Central memory CD8-positive, alpha-beta T cell (primary cell): ENCODE results near the gene SDR42E1.

Experiments
- ATAC-seq: fragments of 150-1000 bp; cut with Tn5 transposase; replicated peaks from 2 replicates; pipeline ENCODE4 v1.10.0; 2022; ENCODE audit warnings: mild to moderate bottlenecking, moderate FRiP score, moderate number of reproducible peaks; ENCODE audit not compliant: poor library complexity, severe bottlenecking; ENCODE audit errors: extremely low read depth
- DNase-seq, 2 donors: peaks; one replicate each; pipeline ENCODE4 v3.0.0; 2021; ENCODE audit warnings: low spot score in 2 of 2
- H3K27ac Mint-ChIP-seq: one replicate; pipeline ENCODE4 v1.8.0; 2022; ENCODE audit warnings: low read depth, mild to moderate bottlenecking, moderate library complexity, mixed read lengths
- H3K27me3 Mint-ChIP-seq: one replicate; pipeline ENCODE4 v1.8.0; 2022; ENCODE audit warnings: mixed read lengths
- H3K36me3 Mint-ChIP-seq: one replicate; pipeline ENCODE4 v1.8.0; 2022; ENCODE audit warnings: mild to moderate bottlenecking, moderate library complexity, mixed read lengths; ENCODE audit not compliant: insufficient read depth
- H3K4me1 Mint-ChIP-seq: one replicate; pipeline ENCODE4 v1.8.0; 2022; ENCODE audit warnings: mixed read lengths
- H3K4me3 Mint-ChIP-seq: one replicate; pipeline ENCODE4 v1.8.0; 2022; ENCODE audit warnings: mild to moderate bottlenecking, moderate library complexity, mixed read lengths
- H3K9me3 Mint-ChIP-seq: one replicate; pipeline ENCODE4 v1.8.0; 2022; ENCODE audit warnings: mixed read lengths

Gene SDR42E1

GRCh38 chr16:82008957-82009592 is 2.2 kb downstream of the SDR42E1 start:
- ATAC-seq (no peak), DNase-seq (no peak)
- Mint-ChIP-seq H3K4me3 (no peak overlapping the region), H3K4me1 (peaks cover 19% of the 10 kb centered on the region), H3K27ac (no peak overlapping the region), H3K9me3 (peaks cover 6% of the 10 kb centered on the region), H3K36me3 (peaks cover 3% of the 10 kb centered on the region), H3K27me3 (peaks cover 23% of the 10 kb centered on the region)

DNA sequence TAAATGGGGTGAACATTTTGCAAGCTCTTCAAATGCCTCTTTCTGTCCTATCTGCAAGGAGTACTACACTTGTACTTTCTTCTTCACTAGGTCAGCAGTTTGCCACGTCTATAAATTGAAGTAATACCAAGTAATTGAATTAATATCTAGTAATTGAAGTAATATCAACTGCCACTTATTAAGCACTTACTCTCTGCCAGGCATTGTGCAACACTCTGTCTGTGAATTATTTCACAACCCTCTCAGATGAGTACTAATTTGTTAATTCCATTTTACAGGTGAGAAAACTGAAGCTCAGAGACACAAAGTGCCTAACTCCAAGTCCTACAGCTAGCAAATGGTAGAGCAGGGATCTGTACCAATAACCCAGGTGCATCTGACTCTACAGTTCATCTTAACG is 4.1 kb downstream of the SDR42E1 start:
- no peak for ATAC-seq
- peaks cover 3% of the 10 kb centered on the region for H3K36me3 Mint-ChIP-seq

GRCh38 chr16:82006036-82006435 is 5.2 kb downstream of the SDR42E1 start:
- no peak for DNase-seq
- ATAC-seq, result no peak
- H3K4me1 Mint-ChIP-seq, result peaks cover 11% of the 10 kb centered on the region
- no peaks in the 10 kb centered on the region for H3K27me3 Mint-ChIP-seq
- no peaks in the 10 kb centered on the region for H3K9me3 Mint-ChIP-seq
- H3K27ac Mint-ChIP-seq, result no peak overlapping the region
- H3K4me3 Mint-ChIP-seq, result no peak overlapping the region
- H3K36me3 Mint-ChIP-seq, result peaks cover 3% of the 10 kb centered on the region

More for the DNA sequence above, 4.1 kb downstream of the SDR42E1 start:
- Mint-ChIP-seq H3K4me1 (peaks cover 19% of the 10 kb centered on the region), H3K4me3 (no peak overlapping the region), H3K27me3 (peaks cover 11% of the 10 kb centered on the region), H3K9me3 (peaks cover 6% of the 10 kb centered on the region), H3K27ac (no peak overlapping the region)
- DNase-seq, result no peak

DNA sequence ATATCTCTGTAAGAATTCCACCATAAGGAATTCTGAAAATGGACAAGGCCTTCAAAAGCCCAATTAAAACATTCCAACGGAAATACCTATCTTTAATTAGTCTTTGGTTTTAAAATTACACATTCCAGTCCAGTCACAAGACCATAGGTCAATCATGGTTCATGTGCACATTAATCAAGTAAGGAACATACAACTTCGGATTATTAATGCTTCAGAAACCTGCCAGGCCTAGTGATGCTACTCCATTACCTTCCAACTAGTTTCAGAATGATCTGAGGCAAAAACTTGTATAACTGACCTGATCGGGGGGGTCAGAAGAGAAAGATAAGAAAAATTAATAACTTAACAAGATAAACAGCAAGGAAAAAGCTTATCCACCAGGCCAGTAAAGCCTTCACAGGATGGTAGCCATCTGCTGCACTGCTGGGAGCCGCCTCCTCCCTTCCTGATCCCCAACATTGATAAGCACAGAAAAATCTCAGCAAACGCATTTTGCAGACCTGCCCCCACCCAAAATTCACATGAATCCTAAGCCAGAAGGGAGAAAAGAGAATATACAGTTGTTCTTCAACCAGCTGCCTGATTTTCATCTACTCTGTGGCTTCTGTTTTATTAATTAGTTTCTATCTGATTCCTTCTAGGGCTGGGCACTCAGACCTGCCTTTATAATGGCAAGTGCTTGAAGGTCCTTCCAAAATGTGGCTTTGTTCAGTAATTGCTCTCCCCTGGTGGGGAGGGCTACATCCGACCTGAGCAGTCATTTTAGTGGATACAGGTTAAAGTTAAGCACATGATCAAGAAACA is 6.0 kb downstream of the SDR42E1 start:
- Mint-ChIP-seq H3K4me3 (no peak overlapping the region), H3K27ac (no peak overlapping the region), H3K9me3 (no peaks in the 10 kb centered on the region), H3K4me1 (peaks cover 3% of the 10 kb centered on the region), H3K27me3 (no peaks in the 10 kb centered on the region), H3K36me3 (peaks cover 2% of the 10 kb centered on the region)
- no peak for ATAC-seq
- DNase-seq, result no peak

DNA sequence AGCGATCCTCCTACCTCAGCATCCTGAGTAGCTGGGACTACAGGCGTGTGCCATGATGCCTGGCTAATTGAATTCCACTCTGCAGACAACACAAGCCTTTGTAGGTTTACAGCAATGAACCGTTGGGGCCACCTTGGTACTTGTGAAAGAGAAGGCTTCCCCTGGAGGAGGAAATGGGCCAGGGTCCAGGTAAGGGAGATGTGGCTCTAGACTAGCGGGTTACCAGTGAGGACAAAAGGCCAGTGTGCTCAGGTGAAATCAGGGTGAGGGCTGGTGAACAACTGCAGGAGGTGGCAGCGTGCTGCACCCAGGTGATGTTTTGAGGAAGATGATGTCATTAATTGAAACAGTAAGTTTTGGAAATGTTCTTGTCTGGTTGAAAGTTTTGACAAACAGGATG is 6.7 kb downstream of the SDR42E1 start:
- Mint-ChIP-seq H3K4me3 (no peak overlapping the region), H3K27me3 (no peaks in the 10 kb centered on the region), H3K4me1 (no peaks in the 10 kb centered on the region), H3K27ac (no peak overlapping the region), H3K9me3 (no peaks in the 10 kb centered on the region), H3K36me3 (peaks cover 7% of the 10 kb centered on the region)
- DNase-seq, result no peak
- no peak for ATAC-seq

DNA sequence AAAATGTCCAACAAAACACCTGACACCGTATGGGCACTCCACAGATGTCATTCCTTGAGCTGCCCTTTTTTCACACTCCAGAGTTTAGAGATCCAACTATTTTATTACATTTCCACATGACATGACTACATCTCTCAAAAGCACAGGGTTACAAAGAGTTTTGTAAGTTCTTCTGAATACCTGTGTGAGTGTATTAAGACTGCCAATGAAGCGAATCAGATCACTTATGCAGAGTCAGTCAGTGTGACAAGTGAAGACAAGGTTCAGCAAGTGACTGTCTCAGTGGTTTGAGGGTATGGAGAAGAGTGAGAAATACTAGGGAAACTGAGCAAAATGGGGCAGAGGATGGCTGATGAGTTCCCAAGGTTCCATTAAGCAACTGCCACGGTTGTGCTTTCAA is 8.4 kb downstream of the SDR42E1 start:
- H3K27ac Mint-ChIP-seq, result no peak overlapping the region
- no peaks in the 10 kb centered on the region for H3K27me3 Mint-ChIP-seq
- ATAC-seq, result no peak
- no peak for DNase-seq
- no peaks in the 10 kb centered on the region for H3K9me3 Mint-ChIP-seq
- H3K4me3 Mint-ChIP-seq, result no peak overlapping the region
- no peaks in the 10 kb centered on the region for H3K4me1 Mint-ChIP-seq
- peaks cover 12% of the 10 kb centered on the region for H3K36me3 Mint-ChIP-seq

GRCh38 chr16:81997738-81998137 is 13.5 kb downstream of the SDR42E1 start:
- ATAC-seq (no peak), DNase-seq (no peak)
- H3K4me3 Mint-ChIP-seq, result no peak overlapping the region
- no peaks in the 10 kb centered on the region for H3K27me3 Mint-ChIP-seq
- H3K27ac Mint-ChIP-seq, result no peak overlapping the region
- H3K36me3 Mint-ChIP-seq, result peaks cover 10% of the 10 kb centered on the region
- H3K4me1 Mint-ChIP-seq, result no peaks in the 10 kb centered on the region
- no peaks in the 10 kb centered on the region for H3K9me3 Mint-ChIP-seq

GRCh38 chr16:81996664-81997509 is 14.4 kb downstream of the SDR42E1 start:
- no peaks in the 10 kb centered on the region for H3K9me3 Mint-ChIP-seq
- H3K27me3 Mint-ChIP-seq, result no peaks in the 10 kb centered on the region
- H3K4me1 Mint-ChIP-seq, result no peaks in the 10 kb centered on the region
- ATAC-seq (no peak), DNase-seq (no peak)
- no peak overlapping the region for H3K4me3 Mint-ChIP-seq
- no peak overlapping the region for H3K27ac Mint-ChIP-seq
- peaks cover 10% of the 10 kb centered on the region for H3K36me3 Mint-ChIP-seq

- ATAC-seq (no peak), DNase-seq (no peak)
- H3K9me3 Mint-ChIP-seq, result no peaks in the 10 kb centered on the region
- H3K4me3 Mint-ChIP-seq, result no peak overlapping the region
- H3K27me3 Mint-ChIP-seq, result no peaks in the 10 kb centered on the region
- H3K36me3 Mint-ChIP-seq, result peaks cover 10% of the 10 kb centered on the region
- no peaks in the 10 kb centered on the region for H3K4me1 Mint-ChIP-seq
- no peak overlapping the region for H3K27ac Mint-ChIP-seq
Measured at GRCh38 chr16:81995651-81996050, 15.6 kb downstream of the SDR42E1 start.

- H3K36me3 Mint-ChIP-seq, result peaks cover 5% of the 10 kb centered on the region
- no peaks in the 10 kb centered on the region for H3K4me1 Mint-ChIP-seq
- no peak overlapping the region for H3K27ac Mint-ChIP-seq
- ATAC-seq, result no peak
- H3K4me3 Mint-ChIP-seq, result no peak overlapping the region
- DNase-seq, result no peak
- no peaks in the 10 kb centered on the region for H3K27me3 Mint-ChIP-seq
- H3K9me3 Mint-ChIP-seq, result no peaks in the 10 kb centered on the region
Measured at GRCh38 chr16:81994485-81994884, 16.8 kb downstream of the SDR42E1 start.

DNA sequence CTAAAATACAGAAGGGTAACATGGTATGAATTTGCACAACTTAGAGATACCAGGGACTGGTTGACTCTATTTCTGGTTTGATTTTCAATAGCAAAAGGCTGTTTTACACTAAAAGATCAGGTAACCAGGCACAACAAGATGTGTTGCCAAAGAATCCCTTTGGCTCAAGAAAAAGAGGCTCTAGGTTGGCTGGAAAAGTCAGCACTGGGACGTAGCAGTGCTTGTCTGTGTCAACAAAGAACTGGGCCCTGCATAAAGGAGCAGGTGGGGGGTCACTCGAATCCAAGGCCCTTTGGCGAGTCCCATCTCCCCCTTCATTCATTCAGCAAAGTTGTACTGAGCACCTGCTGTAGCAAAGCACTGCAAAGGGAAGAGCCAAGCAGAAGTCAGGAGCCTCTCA is 18.4 kb downstream of the SDR42E1 start:
- no peak overlapping the region for H3K4me3 Mint-ChIP-seq
- H3K36me3 Mint-ChIP-seq, result no peaks in the 10 kb centered on the region
- ATAC-seq (no peak), DNase-seq (no peak)
- no peaks in the 10 kb centered on the region for H3K4me1 Mint-ChIP-seq
- H3K27ac Mint-ChIP-seq, result no peak overlapping the region
- H3K27me3 Mint-ChIP-seq, result no peaks in the 10 kb centered on the region
- H3K9me3 Mint-ChIP-seq, result no peaks in the 10 kb centered on the region

GRCh38 chr16:81987706-81988105 is 23.6 kb downstream of the SDR42E1 start:
- H3K4me1 Mint-ChIP-seq, result no peaks in the 10 kb centered on the region
- no peaks in the 10 kb centered on the region for H3K36me3 Mint-ChIP-seq
- DNase-seq, result no peak
- no peaks in the 10 kb centered on the region for H3K9me3 Mint-ChIP-seq
- no peak overlapping the region for H3K27ac Mint-ChIP-seq
- no peak overlapping the region for H3K4me3 Mint-ChIP-seq
- H3K27me3 Mint-ChIP-seq, result peaks cover 34% of the 10 kb centered on the region
- no peak for ATAC-seq
